ENCODE data around the gene PILRA.

Gene PILRA

DNA sequence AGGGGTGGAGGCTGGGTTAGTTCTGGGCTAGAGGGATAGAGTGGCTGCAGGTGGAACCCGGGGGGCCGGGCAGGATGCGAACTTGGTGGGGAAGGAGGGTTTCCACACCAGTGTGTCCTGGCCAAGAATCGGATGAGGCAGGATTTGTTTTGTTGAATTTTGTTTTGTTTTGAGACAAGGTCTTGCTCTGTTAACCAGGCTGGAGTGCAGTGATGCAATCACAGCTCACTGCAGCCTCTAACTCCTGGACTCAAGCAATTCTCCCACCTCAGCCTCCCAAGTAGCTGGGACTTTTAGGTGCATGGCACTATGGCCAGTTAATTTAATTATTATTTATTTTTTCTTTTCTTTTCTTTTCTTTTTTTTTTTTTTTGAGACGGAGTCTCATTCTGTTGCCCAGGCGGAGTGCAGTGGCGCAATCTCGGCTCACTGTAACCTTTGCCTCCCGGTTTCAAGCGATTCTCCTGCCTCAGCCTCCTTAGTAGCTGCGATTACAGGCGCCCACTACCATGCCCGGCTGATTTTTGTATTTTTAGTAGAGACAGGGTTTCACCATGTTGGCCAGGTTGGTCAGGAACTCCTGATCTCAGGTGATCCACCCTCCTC, 76.0 kb downstream of the PILRA start:
- intact Hi-C loops (cut with DNase I; ENCODE audit: low total_unique reads) = no loop called here
- no peak for TF ChIP-seq CTCF (IDR thresholded peaks at IDR 0.05)
- H3K27ac ChIP-seq = no peak overlapping the region
- H3K36me3 ChIP-seq = no peaks in the 10 kb centered on the region
- no peak overlapping the region for H3K4me3 ChIP-seq
- peaks cover 0 to 12% (median 7%) of the 10 kb centered on the region in 4 donors for H3K4me1 ChIP-seq
- no peaks in the 10 kb centered on the region for H3K9me3 ChIP-seq
- no peaks in the 10 kb centered on the region for H3K27me3 ChIP-seq
- no peak for DNase-seq
